ENCODE measurements around the gene GALNT7. TPM values are rescaled to one million over a fixed set of nuclear protein-coding genes. Genes with fewer than 3 reads are reported as not detected.

GALNT7 gene
- total and polyA plus RNA-seq, 10 of the 15 experiments (the other 5 are each of a cell fraction or from before 2014, with no cell fraction given): 14.2 to 33.2 (median 28.9) TPM

- TF ChIP-seq ZNF592 (IDR thresholded peaks at IDR 0.05): no peak
- TF ChIP-seq HSF1 (IDR thresholded peaks at IDR 0.05; ENCODE audit: low read depth, low read length): no peak
- TF ChIP-seq HDGF (IDR thresholded peaks at IDR 0.05): no peak
- no peak for TF ChIP-seq BCL3 (IDR thresholded peaks at IDR 0.05; ENCODE audit: borderline replicate concordance, insufficient read depth, low read depth, low read length, poor library complexity, severe bottlenecking)
- no peak for TF ChIP-seq BMI1 (IDR thresholded peaks at IDR 0.05; ENCODE audit: borderline replicate concordance)
- no peak for TF ChIP-seq ZNF622 (IDR thresholded peaks at IDR 0.05)
- TF ChIP-seq RBBP5 (conservative IDR thresholded peaks at IDR 0.05): no peak
- no peak for TF ChIP-seq LARP7 (IDR thresholded peaks at IDR 0.05)
- no peak for TF ChIP-seq MEF2B (IDR thresholded peaks at IDR 0.05; ENCODE audit: partially characterized antibody, poor library complexity, severe bottlenecking)
- no peak for TF ChIP-seq REST (IDR thresholded peaks at IDR 0.05; ENCODE audit: low read depth, low read length)
- 0 out of 2 replicates have a peak, but pooled peaks have one; percentile 47 for TF ChIP-seq ASH2L (IDR thresholded peaks at IDR 0.05; ENCODE audit: borderline replicate concordance, low read depth)
- no peak for TF ChIP-seq ESRRA (IDR thresholded peaks at IDR 0.05; ENCODE audit: low read length)
- TF ChIP-seq HDAC6 (IDR thresholded peaks at IDR 0.05; ENCODE audit: unreplicated experiment): no peak
- TF ChIP-seq KLF5 (IDR thresholded peaks at IDR 0.05; ENCODE audit: partially characterized antibody): no peak
- no peak for TF ChIP-seq ELK1 (IDR thresholded peaks at IDR 0.05; ENCODE audit: low read depth, low read length)
- peak; percentile 30; the same call in 1 of the 2 replicates for TF ChIP-seq SPI1 (IDR thresholded peaks at IDR 0.05; ENCODE audit: borderline replicate concordance, insufficient read depth, low read depth, low read length)
- TF ChIP-seq CHD2 (IDR thresholded peaks at IDR 0.05; ENCODE audit: borderline replicate concordance, low read depth, low read length): no peak
- no peak for TF ChIP-seq ZNF207 (IDR thresholded peaks at IDR 0.05; ENCODE audit: borderline replicate concordance)
Observed at GRCh38 chr4:173167758-173168395, 734 bp upstream of the GALNT7 start (continued).

Measured in GM12878 (cell line).